GM12892 (cell line): ENCODE results near the gene PHACTR3.

ENCODE experiments used
- POLR2A ChIP-seq: IDR thresholded peaks from 2 replicates; pipeline ENCODE4 v1.6.1; 2011; ENCODE audit warnings: low read depth, low read length, control low read depth
- POLR2AphosphoS5 ChIP-seq: IDR thresholded peaks from 2 replicates; pipeline ENCODE4 v1.6.1; 2011; ENCODE audit warnings: low read depth, low read length, control low read depth
- TAF1 ChIP-seq: IDR thresholded peaks from 2 replicates; pipeline ENCODE4 v1.6.1; 2011; ENCODE audit warnings: low read depth, mild to moderate bottlenecking, control low read depth, low read length, borderline replicate concordance

GRCh38 chr20:59648466-59649070, 44.2 kb downstream of the PHACTR3 start:
- TF ChIP-seq POLR2A, result no peak
- TF ChIP-seq POLR2AphosphoS5, result no peak
- TF ChIP-seq TAF1, result no peak
